Upper lobe of left lung (tissue), 6 donors: ENCODE measurements around the gene CNOT8. TPM values are rescaled to one million over a fixed set of nuclear protein-coding genes. Genes with fewer than 3 reads are reported as not detected.
A peak's percentile ranks its signal among the peaks of the same experiment; 100 is the strongest.

Experiments used
- ATAC-seq, 2 donors: fragments of 200-7000 bp; cut with Tn5 transposase; one replicate each; pipeline ENCODE4 v1.9.1; 2022; ENCODE audit warnings: mild to moderate bottlenecking in 2 of 2, moderate library complexity in 2 of 2; ENCODE audit not compliant: low FRiP score in 2 of 2
- DNase-seq, 2 donors: peaks; one replicate each; pipeline ENCODE4 v3.0.0-alpha.2; 2019 to 2020
- H3K27ac ChIP-seq, 4 donors: fragments of 200-600 bp; sonication (generic); one replicate each; pipeline ENCODE4 v1.5.1; 2016 to 2019
- H3K27me3 ChIP-seq, 4 donors: fragments of 200-600 bp; sonication (generic); one replicate each; pipeline ENCODE4 v1.5.1; 2017 to 2019
- H3K36me3 ChIP-seq, 4 donors: fragments of 200-600 bp; sonication (generic); one replicate each; pipeline ENCODE4 v1.5.1; 2016 to 2019
- H3K4me1 ChIP-seq, 4 donors: fragments of 200-600 bp; sonication (generic); one replicate each; pipeline ENCODE4 v1.5.1; 2018 to 2019
- H3K4me3 ChIP-seq, 4 donors: fragments of 200-600 bp; sonication (generic); one replicate each; pipeline ENCODE4 v1.5.1; 2017 to 2019; ENCODE audit warnings: mild to moderate bottlenecking in 2 of 4, moderate library complexity in 1 of 4
- H3K9me3 ChIP-seq, 4 donors: fragments of 200-600 bp; sonication (generic); one replicate each; pipeline ENCODE4 v1.5.1; 2018 to 2019
- CTCF ChIP-seq, 6 experiments: fragments of 450-650 bp in 4 of 6; fragments of 200-600 bp in 2 of 6; sonication (generic) in 2 of 6; IDR thresholded peaks; one replicate each; pipeline ENCODE4 v1.5.1; 2016 to 2019; ENCODE audit warnings: antibody characterized with exemption in 6 of 6
- EP300 ChIP-seq, 4 donors: sonication (generic); formaldehyde crosslinking; IDR thresholded peaks; one replicate each; pipeline ENCODE4 v1.5.1; 2017; ENCODE audit warnings: antibody characterized with exemption in 4 of 4, control low read depth in 2 of 4
- POLR2A ChIP-seq, 4 donors: fragments of 450-650 bp; IDR thresholded peaks; one replicate each; pipeline ENCODE4 v1.5.1; 2016 to 2017; ENCODE audit warnings: antibody characterized with exemption in 4 of 4, mild to moderate bottlenecking in 2 of 4
- POLR2AphosphoS5 ChIP-seq, 2 donors: sonication (generic); formaldehyde crosslinking; IDR thresholded peaks; one replicate each; pipeline ENCODE4 v1.5.1; 2017; ENCODE audit warnings: antibody characterized with exemption in 2 of 2
- WGBS, 2 donors: methylation state at CpG; one replicate each; pipeline ENCODE4 v1.1.5; 2017 to 2018; 5-methylcytosine and 5-hydroxymethylcytosine counted together
- total RNA-seq, 6 donors: library from RNA; depleted of rRNA in 4 of 6; stranded (reverse); fragments of >200 nt in 4 of 6; gene quantifications; one replicate each; pipeline versions ENCODE4 v1.1.0 to v1.2.1, GENCODE V29; 2016 to 2021
- donor health status: DM: no; HTN: no; CAD: no; lungs with moderate emphysema.
- donor health status: DM: no; HTN: yes; CAD: no; lungs with severe emphysema.

Gene CNOT8
- total RNA-seq, 6 donors from 2014 or later: 54.5 to 189 (median 87.6) TPM

- no peak for DNase-seq
- no peak overlapping the region for H3K4me3 ChIP-seq
- TF ChIP-seq POLR2A (IDR thresholded peaks at IDR 0.05) (no peak), CTCF (IDR thresholded peaks at IDR 0.05) (no peak), POLR2AphosphoS5 (IDR thresholded peaks at IDR 0.05) (no peak)
- H3K4me1 ChIP-seq: peaks cover 12 to 24% (median 21%) of the 10 kb centered on the region in 4 donors
- no peaks in the 10 kb centered on the region for H3K9me3 ChIP-seq
- peaks cover under 1 to 86% (median 36%) of the 10 kb centered on the region in 4 donors for H3K36me3 ChIP-seq
- ATAC-seq: no peak
- H3K27me3 ChIP-seq: no peaks in the 10 kb centered on the region
- H3K27ac ChIP-seq: peak overlapping the region in 1 of 4 donors; percentile 12
These were observed 38.2 kb downstream of the CNOT8 start for GRCh38 chr5:154896562-154897165.

- ATAC-seq (no peak), DNase-seq (no peak)
- H3K4me3 ChIP-seq: peak overlapping the region in 2 of 4 donors; percentile 29 to 34
- 72 to 97% methylated on average over 4 of the region's 4 CpGs for WGBS, 2 donors
- no peaks in the 10 kb centered on the region for H3K9me3 ChIP-seq
- TF ChIP-seq EP300 (IDR thresholded peaks at IDR 0.05) (no peak), POLR2AphosphoS5 (IDR thresholded peaks at IDR 0.05) (no peak), CTCF (IDR thresholded peaks at IDR 0.05) (no peak), POLR2A (IDR thresholded peaks at IDR 0.05) (no peak)
- H3K27ac ChIP-seq: peak overlapping the region in 3 of 4 donors; percentile 65 to 81 (median 67)
- H3K36me3 ChIP-seq: peaks cover 3 to 87% (median 40%) of the 10 kb centered on the region in 4 donors
- no peaks in the 10 kb centered on the region for H3K27me3 ChIP-seq
- H3K4me1 ChIP-seq: peaks cover 12 to 24% (median 21%) of the 10 kb centered on the region in 4 donors
These were observed 39.8 kb downstream of the CNOT8 start for GRCh38 chr5:154898210-154898609.

- peak overlapping the region; percentile 65 to 87 (median 74) for H3K27ac ChIP-seq
- 54 to 58% methylated on average over 9 of the region's 9 CpGs for WGBS, 2 donors
These were observed 40.9 kb downstream of the CNOT8 start for GRCh38 chr5:154899151-154899816.

GRCh38 chr5:154900066-154900465, 41.6 kb downstream of the CNOT8 start:
- TF ChIP-seq EP300 (IDR thresholded peaks at IDR 0.05) (no peak), POLR2AphosphoS5 (IDR thresholded peaks at IDR 0.05) (no peak), CTCF (IDR thresholded peaks at IDR 0.05) (no peak), POLR2A (IDR thresholded peaks at IDR 0.05) (no peak)
- 76 to 80% methylated on average over 1 of the region's 1 CpG for WGBS, 2 donors
- H3K27ac ChIP-seq: peak overlapping the region; percentile 65 to 87 (median 74)
- DNase-seq (no peak), ATAC-seq (no peak)
- H3K27me3 ChIP-seq: no peaks in the 10 kb centered on the region
- peaks cover 12 to 24% (median 21%) of the 10 kb centered on the region in 4 donors for H3K4me1 ChIP-seq
- H3K9me3 ChIP-seq: no peaks in the 10 kb centered on the region
- H3K36me3 ChIP-seq: peaks cover 3 to 87% (median 41%) of the 10 kb centered on the region in 4 donors
- H3K4me3 ChIP-seq: no peak overlapping the region

More at GRCh38 chr5:154899151-154899816, 40.9 kb downstream of the CNOT8 start:
- DNase-seq (peak; percentile 52 to 59), ATAC-seq (peak; percentile 62 to 68)
- Histone ChIP-seq H3K4me3 (peak overlapping the region in 2 of 4 donors; percentile 29 to 34), H3K27me3 (no peaks in the 10 kb centered on the region), H3K4me1 (peaks cover 12 to 24% (median 21%) of the 10 kb centered on the region in 4 donors), H3K36me3 (peaks cover 3 to 87% (median 41%) of the 10 kb centered on the region in 4 donors), H3K9me3 (no peaks in the 10 kb centered on the region)
- TF ChIP-seq POLR2A (IDR thresholded peaks at IDR 0.05) (peak in 1 of 4 donors; percentile 47), CTCF (IDR thresholded peaks at IDR 0.05) (no peak), EP300 (IDR thresholded peaks at IDR 0.05) (no peak), POLR2AphosphoS5 (IDR thresholded peaks at IDR 0.05) (peak in 1 of 2 donors; percentile 21)
